ENCODE results near the gene ZNF655. TPM values are rescaled to one million over a fixed set of nuclear protein-coding genes. Genes with fewer than 3 reads are reported as not detected.

The ZNF655 gene
- total RNA-seq, 1 donor from 2014 or later: 26.1 TPM

GRCh38 chr7:99554939-99555338 is 3.5 kb upstream of the ZNF655 start:
- intact Hi-C loops (cut with micrococcal nuclease): no loop called here
- peaks cover 62% of the 10 kb centered on the region for H3K4me1 ChIP-seq

GRCh38 chr7:99557196-99557607 is 1.2 kb upstream of the ZNF655 start:
- peaks cover 42% of the 10 kb centered on the region for H3K36me3 ChIP-seq
- TF ChIP-seq CTCF (IDR thresholded peaks at IDR 0.05; ENCODE audit: borderline replicate concordance): no peak
- H3K4me1 ChIP-seq: peaks cover 62% of the 10 kb centered on the region
- no peaks in the 10 kb centered on the region for H3K27me3 ChIP-seq (ENCODE audit: low read depth)
- DNase-seq: no peak
- H3K4me3 ChIP-seq: peak overlapping the region; percentile 98
- peak overlapping the region; percentile 99 for H3K27ac ChIP-seq (replicated peaks)
- intact Hi-C loops (cut with micrococcal nuclease): no loop called here
- no peaks in the 10 kb centered on the region for H3K9me3 ChIP-seq (replicated peaks)

More at GRCh38 chr7:99554939-99555338, 3.5 kb upstream of the ZNF655 start:
- no peak for TF ChIP-seq CTCF (IDR thresholded peaks at IDR 0.05; ENCODE audit: borderline replicate concordance)
- Histone ChIP-seq H3K27me3 (ENCODE audit: low read depth) (no peaks in the 10 kb centered on the region), H3K4me3 (no peak overlapping the region), H3K9me3 (replicated peaks) (no peaks in the 10 kb centered on the region), H3K36me3 (peaks cover 21% of the 10 kb centered on the region), H3K27ac (replicated peaks) (no peak overlapping the region)
- no peak for DNase-seq

GRCh38 chr7:99557940-99558305 is 519 bp upstream of the ZNF655 start:
- H3K27me3 ChIP-seq (ENCODE audit: low read depth): no peaks in the 10 kb centered on the region
- peaks cover 60% of the 10 kb centered on the region for H3K4me1 ChIP-seq

GRCh38 chr7:99559175-99559915 is 903 bp downstream of the ZNF655 start:
- H3K9me3 ChIP-seq (replicated peaks): no peaks in the 10 kb centered on the region
- no peak for TF ChIP-seq CTCF (IDR thresholded peaks at IDR 0.05; ENCODE audit: borderline replicate concordance)
- H3K27me3 ChIP-seq (ENCODE audit: low read depth): no peaks in the 10 kb centered on the region
- peaks cover 57% of the 10 kb centered on the region for H3K36me3 ChIP-seq
- H3K4me1 ChIP-seq: peaks cover 61% of the 10 kb centered on the region
- H3K27ac ChIP-seq (replicated peaks): peak overlapping the region; percentile 99
- no peak for DNase-seq
- intact Hi-C loops (cut with micrococcal nuclease): no loop called here
- H3K4me3 ChIP-seq: peak overlapping the region; percentile 98

More at GRCh38 chr7:99557940-99558305, 519 bp upstream of the ZNF655 start:
- Histone ChIP-seq H3K4me3 (peak overlapping the region; percentile 98), H3K9me3 (replicated peaks) (no peaks in the 10 kb centered on the region), H3K36me3 (peaks cover 49% of the 10 kb centered on the region), H3K27ac (replicated peaks) (peak overlapping the region; percentile 99)
- intact Hi-C loops (cut with micrococcal nuclease): no loop called here
- no peak for TF ChIP-seq CTCF (IDR thresholded peaks at IDR 0.05; ENCODE audit: borderline replicate concordance)
- no peak for DNase-seq

GRCh38 chr7:99560834-99561736 is 2.6 kb downstream of the ZNF655 start:
- TF ChIP-seq CTCF (IDR thresholded peaks at IDR 0.05; ENCODE audit: borderline replicate concordance): no peak
- intact Hi-C loops (cut with micrococcal nuclease): no loop called here
- peaks cover 68% of the 10 kb centered on the region for H3K36me3 ChIP-seq
- H3K27me3 ChIP-seq (ENCODE audit: low read depth): no peaks in the 10 kb centered on the region
- H3K4me3 ChIP-seq: no peak overlapping the region
- no peak overlapping the region for H3K27ac ChIP-seq (replicated peaks)
- H3K4me1 ChIP-seq: peaks cover 61% of the 10 kb centered on the region
- no peak for DNase-seq
- H3K9me3 ChIP-seq (replicated peaks): no peaks in the 10 kb centered on the region

Measured in left ventricle myocardium inferior (tissue), 1 donor.